SKM-1 (cell line): ENCODE measurements around the gene KCNQ1.

ENCODE experiments used
- DNase-seq: peaks from one replicate; lab custom pipeline; 2025; ENCODE audit not compliant: unreplicated experiment; lab: John Stamatoyannopoulos, UW

KCNQ1 gene

DNA sequence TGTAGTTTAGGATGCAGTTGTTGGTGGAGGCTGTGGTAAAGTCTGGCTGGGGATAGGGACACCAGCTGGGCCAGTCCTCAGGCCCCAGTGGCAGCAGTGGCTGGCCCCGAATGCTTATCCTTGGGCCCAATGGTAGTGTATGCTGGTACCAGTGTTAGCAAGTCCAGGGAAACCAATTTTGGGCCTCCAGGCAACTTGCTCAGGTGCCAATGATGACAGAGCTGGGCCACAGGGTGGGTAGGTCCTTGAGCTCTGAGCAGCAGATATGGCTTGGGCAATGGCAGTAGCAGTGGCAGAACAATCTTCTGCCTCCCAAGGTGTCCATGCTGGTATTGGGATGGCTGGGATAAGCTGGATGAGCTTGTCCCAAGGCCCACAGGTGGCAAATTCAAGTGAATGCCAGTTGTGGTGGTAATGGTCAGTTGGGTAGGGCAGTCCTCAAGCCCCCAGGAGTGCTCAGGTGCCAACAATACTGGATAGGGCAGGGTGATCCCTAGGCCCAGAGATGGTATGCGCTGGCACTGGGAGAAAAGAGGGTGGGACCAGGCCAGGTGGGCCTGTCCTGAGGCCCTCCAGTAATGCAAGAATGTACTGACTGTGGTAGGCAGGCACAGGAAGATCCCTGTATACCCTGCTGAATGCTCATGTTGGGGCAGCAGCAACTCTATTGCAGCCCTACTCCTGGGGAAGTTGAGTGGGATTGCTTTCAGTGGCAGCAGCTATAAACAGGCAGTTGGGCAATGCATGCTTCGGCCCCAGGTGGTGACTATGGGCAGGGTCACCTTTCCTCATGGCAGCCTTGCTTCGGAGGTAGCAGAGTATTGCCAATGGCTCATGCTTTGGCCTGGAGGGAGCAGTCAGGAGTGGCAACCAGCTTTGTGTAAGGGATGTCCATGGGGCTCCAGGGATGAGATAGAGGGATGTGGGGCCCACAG is 200.3 kb downstream of the KCNQ1 start:
- no peak for DNase-seq

DNA sequence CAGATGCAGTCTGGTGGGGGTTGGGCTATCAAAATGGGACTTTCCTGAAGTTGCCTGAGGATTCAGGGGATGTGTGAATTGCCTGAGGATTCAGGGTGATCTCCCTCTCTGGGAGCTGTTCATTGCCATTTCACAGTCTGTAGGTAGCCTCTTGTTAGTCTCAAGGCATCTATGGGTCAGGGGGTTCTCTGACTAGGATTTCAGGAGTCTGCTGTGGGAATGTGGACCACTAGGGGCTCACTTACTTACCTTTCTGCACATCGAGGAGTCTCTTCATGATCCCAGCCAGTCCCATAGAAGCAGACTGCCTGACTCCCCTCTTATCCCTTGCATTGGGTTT is 200.9 kb downstream of the KCNQ1 start:
- DNase-seq: no peak

DNA sequence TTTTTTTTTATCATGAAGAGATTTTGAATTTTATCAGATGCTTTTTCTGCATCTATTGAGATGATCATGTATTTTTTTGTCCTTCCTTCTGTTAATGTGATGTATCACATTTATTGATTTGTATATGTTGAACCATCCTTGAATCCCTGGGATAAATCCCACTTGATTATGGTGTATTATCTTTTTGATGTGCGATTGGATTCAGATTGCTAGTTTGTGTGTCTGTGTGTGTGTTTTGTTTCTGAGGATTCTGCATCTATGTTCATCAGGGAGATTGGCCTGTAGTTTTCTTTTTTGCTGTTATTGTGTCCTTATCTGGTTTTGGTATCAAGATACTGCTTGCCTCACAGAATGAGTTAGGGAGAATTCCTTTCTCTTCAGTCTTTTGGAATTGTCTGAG is 202.4 kb downstream of the KCNQ1 start:
- DNase-seq: no peak

DNA sequence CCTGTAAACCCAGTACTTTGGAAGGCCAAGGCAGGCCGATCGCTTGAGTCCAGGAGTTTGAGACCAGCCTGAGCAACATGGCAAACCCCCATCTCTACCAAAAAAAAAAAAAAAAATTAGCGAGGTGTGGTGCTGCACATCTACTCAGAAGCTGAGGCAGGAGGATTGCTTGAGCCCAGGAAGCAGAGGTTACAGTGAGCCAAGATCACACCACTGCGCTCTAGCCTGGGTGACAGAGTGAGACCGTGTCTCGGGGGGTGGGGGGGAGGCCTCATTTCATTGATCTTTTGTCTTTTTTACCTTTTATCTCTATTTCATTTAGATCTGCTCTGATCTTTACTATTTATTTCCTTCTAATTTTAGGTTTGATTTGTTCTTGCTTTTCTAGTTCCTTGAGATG is 203.1 kb downstream of the KCNQ1 start:
- DNase-seq: no peak

DNA sequence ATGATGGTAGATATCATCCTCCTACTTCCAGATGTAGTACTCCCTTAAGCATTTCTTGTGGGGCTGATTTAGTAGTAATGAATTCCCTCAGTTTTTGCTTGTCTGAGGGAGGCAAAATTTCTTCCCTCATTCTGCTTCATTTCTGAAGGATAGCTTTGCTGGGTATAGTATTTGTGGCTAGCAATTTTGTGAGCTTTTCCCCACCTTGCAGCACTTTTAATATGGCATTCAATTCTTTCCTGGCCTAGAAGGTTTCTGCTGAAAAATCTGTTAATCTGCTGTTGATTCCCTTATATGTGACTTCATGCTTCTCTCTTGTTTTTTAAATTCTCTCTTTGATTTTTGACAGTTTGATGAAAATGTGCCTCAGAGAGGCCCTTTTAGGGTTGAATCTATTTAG is 204.6 kb downstream of the KCNQ1 start:
- DNase-seq: no peak

DNA sequence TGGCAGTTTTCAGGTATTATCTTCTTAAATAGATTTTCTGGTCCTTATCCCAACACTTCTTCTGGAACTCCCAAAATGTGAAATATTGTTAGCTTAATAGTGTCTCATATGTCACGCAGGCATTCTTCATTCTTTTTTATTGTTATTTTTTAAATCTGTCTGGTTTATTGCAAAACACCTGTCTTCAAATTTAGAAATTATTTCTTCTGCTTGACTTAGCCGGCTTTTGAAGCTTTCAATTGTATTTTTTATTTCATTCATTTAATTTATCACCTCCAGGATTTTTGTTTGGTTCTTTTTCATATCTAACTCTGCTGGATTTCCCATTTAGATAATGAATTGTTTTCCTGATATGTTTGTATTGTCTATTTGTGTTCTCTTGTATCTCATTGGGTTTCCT is 205.0 kb downstream of the KCNQ1 start:
- DNase-seq: no peak

DNA sequence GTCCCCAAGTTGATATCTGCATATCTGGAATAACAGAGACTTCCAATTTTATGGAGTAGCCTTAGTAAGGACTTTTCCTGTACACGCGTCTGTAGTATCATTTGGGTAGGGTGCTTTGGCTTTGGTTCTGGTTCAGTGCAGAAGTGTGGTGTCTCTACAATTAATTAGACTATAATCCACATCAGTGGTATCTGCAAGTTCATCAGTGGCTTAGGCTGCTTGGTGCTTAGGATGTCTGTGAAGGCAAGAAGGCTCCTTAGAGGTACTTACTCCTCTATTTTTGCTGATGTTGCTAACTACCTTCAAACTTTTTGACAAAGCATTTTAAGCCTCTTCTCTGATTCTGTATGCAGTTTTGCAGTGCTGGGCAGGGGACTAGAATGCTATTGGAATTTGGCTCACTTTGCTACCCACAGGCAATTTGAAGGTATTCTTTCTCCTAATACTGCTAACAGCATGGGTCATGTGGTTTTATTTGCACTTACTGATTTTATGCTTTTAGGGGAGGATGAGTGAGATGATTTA is 205.6 kb downstream of the KCNQ1 start:
- no peak for DNase-seq

DNA sequence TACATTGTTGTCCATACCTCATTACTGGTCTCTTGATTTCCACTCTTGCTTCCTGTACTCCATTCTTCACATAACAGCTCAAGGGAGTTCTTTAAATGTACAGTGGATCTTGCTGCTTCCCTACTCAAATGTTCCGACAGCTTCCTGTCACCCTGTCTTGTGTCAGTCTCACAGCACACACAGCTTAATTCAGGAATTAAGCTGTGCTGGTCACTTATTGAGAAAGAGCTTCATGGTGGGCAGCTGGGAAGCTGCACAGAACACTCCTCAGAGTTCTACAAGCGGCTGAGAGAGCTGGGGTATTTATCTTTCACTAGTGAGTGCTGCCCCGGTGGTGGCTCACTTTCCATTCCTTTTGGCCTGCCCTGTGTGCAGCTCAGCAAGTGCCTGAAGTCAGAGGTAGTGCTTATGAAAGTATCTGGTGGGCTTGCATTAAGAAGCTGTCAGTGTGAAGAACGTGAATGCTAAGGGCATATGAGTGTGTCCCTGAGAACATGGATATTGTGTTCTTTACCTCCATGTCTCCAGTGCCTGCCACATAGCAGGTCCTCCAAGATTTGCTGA is 206.3 kb downstream of the KCNQ1 start:
- no peak for DNase-seq

DNA sequence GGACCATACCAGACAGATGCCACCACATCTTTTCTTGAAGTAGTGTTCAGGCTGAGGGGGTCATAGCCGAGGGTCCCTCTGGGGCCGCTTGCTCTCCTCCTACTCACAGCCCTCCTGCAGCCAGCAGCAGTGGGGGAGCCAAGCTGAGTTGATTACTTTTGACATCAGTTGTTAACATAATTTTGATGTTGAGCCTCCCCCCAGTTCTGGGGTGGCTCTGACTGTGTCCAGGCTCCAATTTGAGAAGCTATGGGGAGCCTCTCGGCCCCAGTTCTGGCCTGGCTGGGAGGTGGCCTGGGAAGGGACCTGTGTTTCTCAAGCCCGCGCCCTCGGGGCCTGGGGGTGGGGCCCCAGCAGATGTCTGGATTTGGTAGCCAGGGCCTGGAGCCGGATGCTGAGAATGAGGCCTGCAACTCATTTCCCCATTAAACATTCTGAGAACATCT is 207.0 kb downstream of the KCNQ1 start:
- no peak for DNase-seq

DNA sequence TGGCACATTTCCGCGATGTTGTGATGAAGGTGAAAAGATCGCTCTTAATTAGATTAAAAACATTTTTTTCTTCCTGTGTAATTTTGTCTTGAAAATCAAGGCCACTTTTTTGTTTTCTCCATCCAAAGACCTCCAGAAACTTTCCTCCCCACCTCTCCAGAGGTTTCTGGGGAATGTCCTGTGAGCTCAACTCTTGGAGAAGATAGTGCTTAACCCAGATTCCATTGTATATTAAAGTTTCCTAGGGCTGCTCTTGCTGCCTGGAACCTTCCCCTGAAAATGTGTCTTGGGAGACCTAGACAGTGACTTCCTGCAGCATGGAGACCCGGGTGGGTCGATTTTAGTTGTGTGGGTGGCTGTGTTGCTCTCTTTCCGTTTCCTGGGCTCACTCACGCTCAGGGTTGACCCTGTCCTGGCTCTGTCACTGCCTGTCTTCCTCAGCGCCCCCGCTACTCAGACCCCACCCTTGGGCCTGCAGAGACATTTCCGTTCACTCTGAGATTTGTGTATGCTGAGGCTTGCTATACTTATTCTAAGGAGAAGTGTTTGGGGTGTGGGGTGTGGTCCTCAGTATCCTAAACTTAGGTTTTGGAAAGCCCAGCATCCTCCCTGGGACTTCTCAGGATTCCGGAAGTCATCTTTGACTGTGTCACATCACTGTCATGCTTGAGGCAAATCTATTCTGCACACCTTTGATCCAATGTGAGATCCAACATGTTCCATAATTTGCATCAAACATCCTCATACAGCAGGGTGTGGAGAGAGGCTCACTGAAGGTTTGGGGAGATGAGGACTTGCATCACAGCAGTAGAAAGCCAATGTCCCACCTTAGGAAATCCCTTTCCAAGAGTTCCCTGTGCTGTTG is 207.8 kb downstream of the KCNQ1 start:
- DNase-seq: no peak

DNA sequence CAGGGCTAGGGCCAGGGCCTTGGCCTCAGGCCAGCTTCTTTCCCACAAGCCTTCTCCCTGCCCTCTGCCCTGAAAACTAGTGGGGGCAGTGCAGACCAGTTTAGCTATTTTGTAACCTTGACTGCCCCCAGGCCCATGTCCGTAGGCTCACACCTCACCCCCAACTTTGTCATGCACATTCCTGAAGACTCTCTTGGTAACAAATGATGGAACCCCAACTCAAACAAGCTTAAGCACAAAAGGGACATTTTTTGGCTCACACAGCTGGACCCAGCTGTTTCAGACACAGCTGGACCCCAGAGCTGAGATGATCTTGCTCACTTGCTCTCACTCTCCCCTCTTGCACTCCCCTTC is 208.4 kb downstream of the KCNQ1 start:
- DNase-seq: no peak

DNA sequence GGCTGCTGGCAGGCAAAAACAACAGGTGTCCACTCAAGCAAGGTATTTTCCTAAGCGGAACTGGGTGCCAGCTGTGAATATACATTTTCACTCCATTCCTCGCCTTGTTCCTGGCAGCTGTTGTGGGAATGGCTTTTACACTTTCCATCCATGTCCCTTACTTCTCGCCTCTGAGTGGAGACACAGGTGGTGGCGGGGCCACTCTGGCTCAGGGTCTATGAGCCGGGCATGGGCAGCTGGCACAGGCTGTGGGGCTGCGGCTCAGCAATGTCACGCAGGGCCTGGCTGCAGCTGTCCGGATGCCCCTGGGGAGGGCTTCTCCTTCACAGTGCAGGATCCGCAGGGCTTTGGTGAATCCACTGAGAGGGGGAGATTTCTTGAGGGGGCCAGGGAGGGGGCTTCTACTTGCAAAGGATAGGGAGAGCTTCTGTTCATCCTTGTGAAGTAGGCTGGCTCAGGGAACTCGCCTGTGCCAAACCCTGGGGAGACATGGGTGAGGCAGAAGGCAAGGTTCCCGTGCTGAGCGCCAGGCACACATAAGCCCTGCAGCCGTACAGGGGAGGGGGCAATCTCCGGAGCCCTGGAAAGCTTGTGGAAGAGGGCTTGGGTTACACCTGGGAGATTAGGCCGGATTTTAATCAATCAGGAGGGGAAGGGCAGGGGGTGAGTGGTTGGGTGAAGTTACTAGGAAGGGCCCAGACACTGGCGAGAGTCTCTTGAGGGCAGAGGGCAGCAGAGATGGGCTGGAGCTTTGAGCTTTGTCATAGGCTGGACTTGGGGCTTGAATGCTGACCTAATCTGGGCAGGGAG is 209.3 kb downstream of the KCNQ1 start:
- DNase-seq: no peak

DNA sequence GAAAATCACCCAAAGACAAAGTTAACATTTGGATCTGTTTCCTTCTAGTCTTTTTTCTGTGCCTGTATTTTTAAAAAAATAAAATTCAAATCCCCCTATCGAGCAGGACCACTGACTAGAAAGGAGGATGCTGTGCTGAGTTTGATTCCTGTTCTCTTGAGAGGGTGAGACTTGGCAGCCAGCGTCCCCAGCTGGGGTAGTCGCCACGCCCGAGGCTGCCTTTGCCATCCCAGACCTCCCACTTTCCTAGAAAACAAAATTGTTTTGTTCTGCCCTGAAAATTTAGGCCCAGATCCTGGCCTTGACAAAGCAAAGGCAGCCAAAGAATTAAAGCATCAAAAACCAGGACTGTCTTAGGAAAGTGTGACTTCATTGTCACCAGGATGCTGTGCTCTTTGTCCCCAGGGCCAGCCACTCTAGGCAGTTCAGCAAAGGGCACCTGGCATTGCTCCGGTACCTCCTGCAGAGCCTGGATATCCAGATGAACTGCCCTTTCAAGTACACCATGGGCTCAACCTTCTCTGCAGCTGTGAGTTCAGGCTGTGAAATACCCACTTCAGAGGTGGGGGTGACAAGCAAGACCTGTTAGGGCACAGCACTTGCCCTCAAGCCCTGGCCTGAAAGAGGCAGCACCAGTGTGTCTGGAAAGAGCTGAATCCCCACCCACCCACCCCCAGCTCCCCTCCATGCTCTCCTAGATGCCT is 210.4 kb downstream of the KCNQ1 start:
- DNase-seq: no peak

DNA sequence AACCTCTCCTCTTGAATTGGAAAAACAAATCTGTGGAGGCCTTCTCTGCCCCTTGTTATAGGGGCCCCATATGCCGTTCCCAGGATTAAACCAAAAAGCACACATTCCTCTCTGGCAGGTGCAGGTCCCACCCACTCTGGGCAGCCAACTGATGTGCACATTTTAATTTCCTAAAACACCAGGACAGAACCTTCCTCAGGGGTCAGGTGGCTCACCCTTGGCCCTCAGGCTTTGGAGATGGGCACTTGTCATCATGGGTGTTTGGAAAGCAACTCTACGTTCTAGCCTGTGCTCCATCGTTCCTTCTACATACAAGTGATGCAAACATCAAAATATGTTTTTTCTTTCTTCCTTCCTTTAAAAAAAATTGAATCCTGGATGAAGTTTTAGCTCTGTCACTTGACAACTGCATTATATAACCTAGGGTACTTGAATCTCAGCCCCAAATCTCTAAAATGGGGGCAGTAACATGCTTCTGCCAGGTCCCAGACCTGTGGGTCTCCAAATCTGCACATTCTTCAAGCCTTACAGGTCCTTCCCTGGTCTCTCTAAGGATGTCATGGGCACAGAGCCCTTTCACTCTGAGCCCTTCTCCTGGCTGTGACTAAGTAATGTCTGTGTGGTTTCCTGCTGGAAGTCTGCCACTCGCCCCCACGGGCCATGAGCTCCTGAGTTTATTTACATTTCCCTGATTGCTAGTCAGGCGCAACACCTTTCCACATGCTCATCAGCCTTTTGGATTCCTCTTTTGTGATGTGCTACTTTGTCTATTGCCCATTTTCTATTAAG is 211.2 kb downstream of the KCNQ1 start:
- no peak for DNase-seq

DNA sequence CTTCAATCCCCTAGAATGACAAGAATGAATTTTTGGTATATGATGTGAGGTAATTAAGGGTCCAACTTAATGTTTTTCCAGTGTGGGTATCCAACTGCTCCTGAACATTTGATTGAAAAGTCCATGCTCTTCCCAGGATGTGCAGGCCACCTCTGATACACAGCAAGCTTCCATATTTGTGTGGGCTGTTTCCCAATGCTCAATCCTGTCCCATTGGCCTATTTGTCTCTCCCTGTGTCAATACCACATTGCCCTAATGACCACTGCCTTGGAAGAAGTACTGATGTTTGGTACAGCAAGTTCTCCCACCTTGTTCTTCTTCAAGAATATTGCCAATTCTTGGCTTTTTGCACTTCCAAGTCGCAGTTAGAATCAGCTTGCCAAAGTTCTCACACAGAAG is 212.1 kb downstream of the KCNQ1 start:
- DNase-seq: no peak

DNA sequence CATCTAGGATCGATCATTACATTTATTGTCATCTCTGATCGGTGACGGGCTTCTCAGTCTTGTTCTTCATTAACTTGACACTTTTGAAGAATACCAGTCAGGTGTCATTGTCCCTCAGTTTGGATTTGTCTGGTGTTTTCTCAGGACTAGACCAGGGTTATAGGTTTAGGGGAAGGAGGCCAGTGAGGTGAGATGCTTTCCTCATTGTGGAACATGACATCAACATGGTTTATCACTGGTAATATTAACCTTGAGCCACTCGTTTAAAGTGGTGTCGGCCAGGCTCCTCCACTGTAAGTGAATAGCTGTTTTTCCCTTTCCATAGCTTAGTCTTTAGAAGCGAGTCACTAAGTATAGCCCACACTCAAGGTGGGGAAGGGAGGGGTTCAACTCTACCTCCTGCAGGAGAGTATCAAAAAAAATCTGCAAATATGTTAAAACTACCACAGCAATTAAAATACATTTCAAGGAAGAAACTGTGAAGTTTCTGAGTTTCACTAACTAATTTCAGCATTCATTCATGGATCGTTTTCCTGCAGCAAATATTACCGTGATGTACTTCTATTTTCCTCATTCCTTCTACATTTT is 213.0 kb downstream of the KCNQ1 start:
- DNase-seq: no peak

DNA sequence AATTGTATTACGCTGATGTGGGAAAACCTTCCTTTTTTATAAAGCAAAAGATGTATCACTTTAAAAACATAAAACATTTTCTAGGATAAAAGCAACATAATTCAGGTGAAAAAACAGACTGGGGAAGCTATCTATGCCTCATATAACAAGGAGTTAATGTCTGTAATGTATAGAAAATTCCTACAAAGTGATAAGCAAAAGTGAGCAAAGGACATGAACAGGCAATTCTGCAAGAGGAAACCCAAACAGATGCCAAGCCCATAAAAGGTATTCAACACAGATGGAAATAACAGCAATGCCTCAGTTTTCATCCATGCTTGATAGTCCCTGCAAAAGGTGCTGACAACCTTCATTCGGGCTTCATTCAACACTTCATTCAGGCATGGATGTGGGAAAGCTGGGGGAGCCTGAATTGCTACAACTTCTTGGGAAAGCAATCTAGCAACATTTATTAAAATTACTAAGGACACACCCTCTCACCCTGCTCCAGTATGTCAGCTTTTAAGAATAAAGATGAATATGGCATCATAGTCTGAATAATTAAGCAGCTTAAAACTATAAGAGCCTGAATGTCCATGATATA is 215.6 kb downstream of the KCNQ1 start:
- no peak for DNase-seq

DNA sequence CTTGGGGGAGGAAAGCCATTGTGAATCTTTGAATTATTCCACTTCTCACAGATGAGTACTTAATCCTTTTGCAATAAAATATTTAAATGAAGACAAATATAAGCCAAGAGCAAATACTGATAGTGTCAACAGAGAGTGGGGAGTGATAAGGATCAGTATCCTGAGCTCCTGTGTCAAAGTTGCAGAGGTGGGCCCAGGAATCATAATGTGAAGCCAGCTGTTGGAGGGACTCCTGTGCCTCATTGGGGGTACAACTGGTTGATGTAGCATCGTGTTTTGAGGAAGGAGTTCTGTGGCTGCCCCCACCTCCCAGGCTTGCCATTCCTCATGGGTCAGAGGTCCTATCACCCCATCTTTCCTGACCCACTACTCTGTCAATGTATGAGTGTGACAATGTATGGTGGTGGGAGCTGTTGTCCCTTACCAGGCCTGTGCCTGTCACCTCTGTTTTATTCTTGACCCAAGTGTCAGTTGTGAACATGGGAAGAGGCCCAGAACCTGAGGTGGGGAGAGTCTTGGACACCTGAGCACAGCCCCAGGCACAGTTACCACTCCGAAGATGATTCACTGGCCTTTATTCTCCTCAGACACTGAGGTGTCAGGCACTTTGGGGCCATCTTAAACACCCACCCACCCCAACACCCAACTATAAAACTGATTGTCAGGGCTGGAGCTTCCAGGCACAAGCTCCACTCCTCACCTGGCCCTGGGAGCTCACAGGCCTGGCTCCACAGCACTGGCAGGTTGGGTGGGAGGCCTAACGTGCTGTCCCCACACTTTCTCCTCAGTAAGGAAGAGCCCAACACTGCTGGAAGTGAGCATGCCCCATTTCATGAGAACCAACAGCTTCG is 216.6 kb downstream of the KCNQ1 start:
- DNase-seq: no peak
